Kidney (tissue), 14 donors: ENCODE results near the gene ARHGEF28. TPM values are rescaled to one million over a fixed set of nuclear protein-coding genes. Genes with fewer than 3 reads are reported as not detected.

Experiments
- DNase-seq, 5 donors: peaks; one replicate each; pipeline ENCODE4 v3.0.0-alpha.2; 2013 to 2020
- FAIRE-seq: peaks from 2 replicates; lab custom pipeline; 2012; peaks lifted over from hg19 to GRCh38; lab: Jason Lieb, UNC
- H3K27ac ChIP-seq, 2 donors: one replicate each; pipeline ENCODE4 v1.7.0; 2013; ENCODE audit warnings: low read depth in 2 of 2, low read length in 2 of 2, inconsistent platforms in 1 of 2
- H3K27me3 ChIP-seq: one replicate; pipeline ENCODE4 v1.7.1; 2013; ENCODE audit warnings: low read length, inconsistent platforms; ENCODE audit not compliant: control insufficient read depth, insufficient read depth
- H3K36me3 ChIP-seq, 3 donors: one replicate each; pipeline versions ENCODE4 v1.7.0 to v1.7.1; 2013; ENCODE audit warnings: low read length in 3 of 3, control low read depth in 1 of 3, inconsistent platforms in 1 of 3; ENCODE audit not compliant: insufficient read depth in 3 of 3, control insufficient read depth in 2 of 3
- H3K4me1 ChIP-seq, 3 donors: one replicate each; pipeline versions ENCODE4 v1.7.0 to v1.7.1; 2013; ENCODE audit warnings: low read length in 3 of 3, inconsistent platforms in 1 of 3, low read depth in 1 of 3; ENCODE audit not compliant: control insufficient read depth in 2 of 3, insufficient read depth in 2 of 3
- H3K4me3 ChIP-seq, 3 donors: one replicate each; pipeline versions ENCODE4 v1.7.0 to v1.8.1; 2013; ENCODE audit warnings: low read length in 3 of 3, control low read depth in 1 of 3, inconsistent platforms in 1 of 3
- H3K9ac ChIP-seq, 3 donors: one replicate each; pipeline versions ENCODE4 v1.7.0 to v1.7.1; 2013; ENCODE audit warnings: low read length in 3 of 3, control low read depth in 1 of 3, inconsistent platforms in 1 of 3
- H3K9me3 ChIP-seq, 3 donors: one replicate each; pipeline versions ENCODE4 v1.7.0 to v1.7.1; 2013; ENCODE audit warnings: low read length in 3 of 3, control low read depth in 1 of 3, inconsistent platforms in 1 of 3; ENCODE audit not compliant: control insufficient read depth in 2 of 3, insufficient read depth in 1 of 3
- CTCF ChIP-seq: IDR thresholded peaks from 3 replicates; pipeline ENCODE4 v1.5.1; 2012; ENCODE audit warnings: mild to moderate bottlenecking, moderate library complexity, borderline replicate concordance; ENCODE audit not compliant: insufficient read depth; ENCODE audit errors: extremely low read depth
- intact Hi-C: fragments of 100-400 bp; cut with DNase I; formaldehyde crosslinking; loops from one replicate; pipeline ENCODE4 v1.11.1; 2022
- polyA plus RNA-seq: library from polyadenylated mRNA; stranded (reverse); fragments of 350-450 nt; fragmentation: Illumina TruSeq; extraction: RNeasy Lipid Tissue Mini Kit (QIAGEN cat#74804); gene quantifications from one replicate; pipeline ENCODE4 v1.2.3, GENCODE V29; 2014; ENCODE audit warnings: low read depth, low replicate concordance; ENCODE audit not compliant: insufficient read depth
- total RNA-seq: library from RNA; stranded (reverse); fragmentation: NEBNext Ultra II Directional; extraction: Animal tissue kit (Norgen Biotek cat#: 25700); gene quantifications from one replicate; pipeline ENCODE4 v1.2.1, GENCODE V29; 2021
- donor health status: control.
- donor health status: control.
- donor health status: control.
- donor health status: control.
- donor health status: control.
- donor health status: DM: yes; HTN: yes; CAD: no.
- donor health status: Normal renal cell carcinoma (clear cell type).

Gene ARHGEF28
- total and polyA plus RNA-seq, 2 donors from 2014 or later, result 21.9 to 66.3 TPM

GRCh38 chr5:73836607-73837006, 210.6 kb downstream of the ARHGEF28 start:
- Histone ChIP-seq H3K36me3 (peaks cover 2 to 20% (median 3%) of the 10 kb centered on the region in 3 donors), H3K4me1 (peaks cover 0 to 4% (median 0%) of the 10 kb centered on the region in 3 donors), H3K9me3 (no peaks in the 10 kb centered on the region), H3K27me3 (no peaks in the 10 kb centered on the region), H3K9ac (no peak overlapping the region), H3K4me3 (no peak overlapping the region), H3K27ac (no peak overlapping the region)
- FAIRE-seq (no peak), DNase-seq (no peak)
- TF ChIP-seq CTCF, result no peak
- intact Hi-C loops, result no loop called here

- no peaks in the 10 kb centered on the region for H3K9me3 ChIP-seq
- H3K27ac ChIP-seq, result no peak overlapping the region
- DNase-seq (no peak), FAIRE-seq (no peak)
- H3K27me3 ChIP-seq, result no peaks in the 10 kb centered on the region
- H3K4me3 ChIP-seq, result no peak overlapping the region
- TF ChIP-seq CTCF, result no peak
- H3K4me1 ChIP-seq, result no peaks in the 10 kb centered on the region
- intact Hi-C loops, result no loop called here
- peaks cover 2 to 28% (median 9%) of the 10 kb centered on the region in 3 donors for H3K36me3 ChIP-seq
- H3K9ac ChIP-seq, result no peak overlapping the region
Measured at GRCh38 chr5:73838901-73839300, 212.9 kb downstream of the ARHGEF28 start.

GRCh38 chr5:73841641-73842040, 215.6 kb downstream of the ARHGEF28 start:
- DNase-seq (no peak), FAIRE-seq (no peak)
- Histone ChIP-seq H3K4me3 (no peak overlapping the region), H3K4me1 (no peaks in the 10 kb centered on the region), H3K9me3 (no peaks in the 10 kb centered on the region), H3K27ac (no peak overlapping the region), H3K27me3 (no peaks in the 10 kb centered on the region), H3K36me3 (peaks cover 0 to 28% (median 9%) of the 10 kb centered on the region in 3 donors), H3K9ac (no peak overlapping the region)
- TF ChIP-seq CTCF, result no peak
- intact Hi-C loops, result no loop called here

GRCh38 chr5:73844165-73844564, 218.2 kb downstream of the ARHGEF28 start:
- no peaks in the 10 kb centered on the region for H3K27me3 ChIP-seq
- DNase-seq (no peak), FAIRE-seq (no peak)
- H3K4me1 ChIP-seq, result no peaks in the 10 kb centered on the region
- intact Hi-C loops, result no loop called here
- no peak for TF ChIP-seq CTCF
- peaks cover 0 to 28% (median 9%) of the 10 kb centered on the region in 3 donors for H3K36me3 ChIP-seq
- no peak overlapping the region for H3K4me3 ChIP-seq
- H3K27ac ChIP-seq, result no peak overlapping the region
- H3K9ac ChIP-seq, result no peak overlapping the region
- no peaks in the 10 kb centered on the region for H3K9me3 ChIP-seq
